Measurements from ENCODE around the gene TP53TG5.

Gene TP53TG5

GRCh38 chr20:45372241-45372640 lies 5.9 kb downstream of the TP53TG5 start:
- no peak for ATAC-seq
- TF ChIP-seq CREB5 (CRISPR knock-in tag; IDR thresholded peaks at IDR 0.05; ENCODE audit: low read depth) (no peak), TOX (CRISPR knock-in tag; IDR thresholded peaks at IDR 0.05; ENCODE audit: borderline replicate concordance) (no peak), CSDC2 (CRISPR knock-in tag; IDR thresholded peaks at IDR 0.05) (no peak), ZNF70 (CRISPR knock-in tag; IDR thresholded peaks at IDR 0.05) (no peak), ZC3H10 (CRISPR knock-in tag; IDR thresholded peaks at IDR 0.05) (no peak), ZFP30 (CRISPR knock-in tag; IDR thresholded peaks at IDR 0.05) (no peak), ZFP3 (CRISPR knock-in tag; IDR thresholded peaks at IDR 0.05) (no peak), POU6F1 (CRISPR knock-in tag; IDR thresholded peaks at IDR 0.05; ENCODE audit: borderline replicate concordance, low read depth) (no peak), ZNF565 (CRISPR knock-in tag; conservative IDR thresholded peaks at IDR 0.05; ENCODE audit: low read depth) (no peak)

GRCh38 chr20:45370571-45371160 lies 7.5 kb downstream of the TP53TG5 start:
- ATAC-seq, result no peak
- TF ChIP-seq ZNF8 (CRISPR knock-in tag; IDR thresholded peaks at IDR 0.05), result no peak
- TF ChIP-seq CREB5 (CRISPR knock-in tag; IDR thresholded peaks at IDR 0.05; ENCODE audit: low read depth), result no peak
- no peak for TF ChIP-seq ZFP30 (CRISPR knock-in tag; IDR thresholded peaks at IDR 0.05)
- no peak for TF ChIP-seq ISL1 (CRISPR knock-in tag; IDR thresholded peaks at IDR 0.05)
- no peak for TF ChIP-seq ARNTL (CRISPR knock-in tag; IDR thresholded peaks at IDR 0.05; ENCODE audit: borderline replicate concordance, low read depth)
- no peak for TF ChIP-seq PPARA (CRISPR knock-in tag; IDR thresholded peaks at IDR 0.05; ENCODE audit: borderline replicate concordance)
- no peak for TF ChIP-seq GLIS3 (CRISPR knock-in tag; IDR thresholded peaks at IDR 0.05)
- TF ChIP-seq TSHZ2 (CRISPR knock-in tag; IDR thresholded peaks at IDR 0.05), result no peak
- no peak for TF ChIP-seq TOX (CRISPR knock-in tag; IDR thresholded peaks at IDR 0.05; ENCODE audit: borderline replicate concordance)
- no peak for TF ChIP-seq ZNF70 (CRISPR knock-in tag; IDR thresholded peaks at IDR 0.05)
- TF ChIP-seq RARB (CRISPR knock-in tag; IDR thresholded peaks at IDR 0.05), result no peak

GRCh38 chr20:45368221-45368980 lies 9.7 kb downstream of the TP53TG5 start:
- no peak for ATAC-seq
- TF ChIP-seq OSR1 (CRISPR knock-in tag; IDR thresholded peaks at IDR 0.05), result no peak
- no peak for TF ChIP-seq TCF4 (CRISPR knock-in tag; IDR thresholded peaks at IDR 0.05; ENCODE audit: borderline replicate concordance)
- no peak for TF ChIP-seq PPARA (CRISPR knock-in tag; IDR thresholded peaks at IDR 0.05; ENCODE audit: borderline replicate concordance)

DNA sequence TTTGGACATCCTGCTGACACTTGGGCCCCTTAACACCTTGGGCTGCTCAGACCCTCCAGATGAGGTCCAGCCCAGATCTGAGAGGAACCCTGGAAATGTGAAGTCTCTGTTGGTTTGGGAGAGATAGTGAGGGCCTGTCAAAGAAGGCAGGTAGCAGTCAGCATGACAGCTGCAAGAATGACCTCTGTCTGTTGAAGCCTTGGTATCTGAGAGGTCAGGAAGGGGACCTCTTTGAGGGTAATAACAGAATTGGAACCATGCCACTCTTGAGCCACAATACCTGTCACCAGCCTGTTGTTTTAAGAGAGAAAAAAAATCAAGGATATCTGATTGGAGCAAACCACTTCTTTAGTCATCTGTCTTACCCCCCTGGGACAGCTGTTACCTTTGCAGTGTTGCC lies 11.0 kb downstream of the TP53TG5 start:
- no peak for ATAC-seq
- no peak for TF ChIP-seq CREB5 (CRISPR knock-in tag; IDR thresholded peaks at IDR 0.05; ENCODE audit: low read depth)
- no peak for TF ChIP-seq ISL1 (CRISPR knock-in tag; IDR thresholded peaks at IDR 0.05)
- no peak for TF ChIP-seq ZFP30 (CRISPR knock-in tag; IDR thresholded peaks at IDR 0.05)
- TF ChIP-seq ZNF70 (CRISPR knock-in tag; IDR thresholded peaks at IDR 0.05), result no peak
- TF ChIP-seq ZFP3 (CRISPR knock-in tag; IDR thresholded peaks at IDR 0.05), result no peak
- no peak for TF ChIP-seq TOX (CRISPR knock-in tag; IDR thresholded peaks at IDR 0.05; ENCODE audit: borderline replicate concordance)
- no peak for TF ChIP-seq GLIS3 (CRISPR knock-in tag; IDR thresholded peaks at IDR 0.05)
- no peak for TF ChIP-seq ZC3H10 (CRISPR knock-in tag; IDR thresholded peaks at IDR 0.05)
- TF ChIP-seq SNAI2 (CRISPR knock-in tag; IDR thresholded peaks at IDR 0.05), result no peak
- TF ChIP-seq TSHZ2 (CRISPR knock-in tag; IDR thresholded peaks at IDR 0.05), result no peak
- TF ChIP-seq ZNF565 (CRISPR knock-in tag; conservative IDR thresholded peaks at IDR 0.05; ENCODE audit: low read depth), result no peak
- TF ChIP-seq ARNTL (CRISPR knock-in tag; IDR thresholded peaks at IDR 0.05; ENCODE audit: borderline replicate concordance, low read depth), result no peak
- no peak for TF ChIP-seq PPARA (CRISPR knock-in tag; IDR thresholded peaks at IDR 0.05; ENCODE audit: borderline replicate concordance)
- no peak for TF ChIP-seq POU6F1 (CRISPR knock-in tag; IDR thresholded peaks at IDR 0.05; ENCODE audit: borderline replicate concordance, low read depth)
